Prostate gland (tissue), 2 donors: ENCODE data around the gene POLR3E. TPM values are rescaled to one million over a fixed set of nuclear protein-coding genes. Genes with fewer than 3 reads are reported as not detected.

ENCODE experiments used
- DNase-seq: peaks from one replicate; pipeline ENCODE4 v3.0.0-alpha.2; 2019; ENCODE audit warnings: low spot score
- H3K27ac ChIP-seq, 2 donors: fragments of 200-600 bp; sonication (generic); 2 replicates each; pipeline ENCODE4 v1.5.1; 2017 to 2019
- H3K27me3 ChIP-seq: fragments of 200-600 bp; sonication (generic); replicated peaks from 2 replicates; pipeline ENCODE4 v1.5.1; 2019; ENCODE audit not compliant: insufficient read depth
- H3K36me3 ChIP-seq, 2 donors: fragments of 200-600 bp; sonication (generic); 1 replicate in 1 of 2; 2 replicates in 1 of 2; pipeline versions ENCODE4 v1.5.1 to v1.8.1; 2017 to 2019
- H3K4me1 ChIP-seq: fragments of 200-600 bp; sonication (generic); replicated peaks from 2 replicates; pipeline ENCODE4 v1.5.1; 2019
- H3K4me3 ChIP-seq, 2 donors: fragments of 200-600 bp; sonication (generic); 2 replicates each; pipeline ENCODE4 v1.5.1; 2017 to 2019
- H3K9me3 ChIP-seq: fragments of 200-600 bp; sonication (generic); 2 replicates; pipeline ENCODE4 v1.5.1; 2017
- POLR2A ChIP-seq: fragments of 450-650 bp; IDR thresholded peaks from one replicate; pipeline ENCODE4 v1.6.1; 2016; ENCODE audit warnings: antibody characterized with exemption, mild to moderate bottlenecking
- POLR2AphosphoS5 ChIP-seq: sonication (generic); formaldehyde crosslinking; IDR thresholded peaks from one replicate; pipeline ENCODE4 v1.6.1; 2017; ENCODE audit warnings: antibody characterized with exemption
- WGBS: methylation state at CpG from one replicate; pipeline ENCODE4 v1.1.5; 2018; 5-methylcytosine and 5-hydroxymethylcytosine counted together
- intact Hi-C: fragments of 100-400 bp; cut with DNase I; formaldehyde crosslinking; loops from one replicate; pipeline ENCODE4 v1.14.2; 2022
- total RNA-seq, 2 donors: library from RNA; depleted of rRNA; stranded (reverse); fragments of >200 nt; gene quantifications; one replicate each; pipeline ENCODE4 v1.1.0, GENCODE V29; 2016
- TF ChIP-seq, protein P1 (sequence below), 4 experiments: fragments of 200-600 bp in 2 of 4; fragments of 450-650 bp in 2 of 4; sonication (generic) in 2 of 4; IDR thresholded peaks; 1 replicate in 3 of 4; 2 replicates in 1 of 4; pipeline ENCODE4 v1.5.1; 2016 to 2019; ENCODE audit warnings: antibody characterized with exemption in 4 of 4, mild to moderate bottlenecking in 2 of 4, moderate library complexity in 2 of 4

Gene POLR3E
- total RNA-seq, 2 donors from 2014 or later = 52.3 to 61.7 TPM

GRCh38 chr16:22337849-22338635 lies 40.8 kb downstream of the POLR3E start:
- H3K27ac ChIP-seq = no peak overlapping the region
- 97% methylated on average over 4 of the region's 4 CpGs for WGBS
- H3K4me1 ChIP-seq = no peaks in the 10 kb centered on the region
- no peaks in the 10 kb centered on the region for H3K9me3 ChIP-seq
- no peak for DNase-seq
- H3K4me3 ChIP-seq = no peak overlapping the region
- H3K36me3 ChIP-seq = peaks cover 6% of the 10 kb centered on the region in 2 donors
- intact Hi-C loops = no loop called here
- TF ChIP-seq, protein P1, sequence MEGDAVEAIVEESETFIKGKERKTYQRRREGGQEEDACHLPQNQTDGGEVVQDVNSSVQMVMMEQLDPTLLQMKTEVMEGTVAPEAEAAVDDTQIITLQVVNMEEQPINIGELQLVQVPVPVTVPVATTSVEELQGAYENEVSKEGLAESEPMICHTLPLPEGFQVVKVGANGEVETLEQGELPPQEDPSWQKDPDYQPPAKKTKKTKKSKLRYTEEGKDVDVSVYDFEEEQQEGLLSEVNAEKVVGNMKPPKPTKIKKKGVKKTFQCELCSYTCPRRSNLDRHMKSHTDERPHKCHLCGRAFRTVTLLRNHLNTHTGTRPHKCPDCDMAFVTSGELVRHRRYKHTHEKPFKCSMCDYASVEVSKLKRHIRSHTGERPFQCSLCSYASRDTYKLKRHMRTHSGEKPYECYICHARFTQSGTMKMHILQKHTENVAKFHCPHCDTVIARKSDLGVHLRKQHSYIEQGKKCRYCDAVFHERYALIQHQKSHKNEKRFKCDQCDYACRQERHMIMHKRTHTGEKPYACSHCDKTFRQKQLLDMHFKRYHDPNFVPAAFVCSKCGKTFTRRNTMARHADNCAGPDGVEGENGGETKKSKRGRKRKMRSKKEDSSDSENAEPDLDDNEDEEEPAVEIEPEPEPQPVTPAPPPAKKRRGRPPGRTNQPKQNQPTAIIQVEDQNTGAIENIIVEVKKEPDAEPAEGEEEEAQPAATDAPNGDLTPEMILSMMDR (IDR thresholded peaks at IDR 0.05) = no peak
- no peak for TF ChIP-seq POLR2AphosphoS5
- TF ChIP-seq POLR2A = no peak
- no peaks in the 10 kb centered on the region for H3K27me3 ChIP-seq

DNA sequence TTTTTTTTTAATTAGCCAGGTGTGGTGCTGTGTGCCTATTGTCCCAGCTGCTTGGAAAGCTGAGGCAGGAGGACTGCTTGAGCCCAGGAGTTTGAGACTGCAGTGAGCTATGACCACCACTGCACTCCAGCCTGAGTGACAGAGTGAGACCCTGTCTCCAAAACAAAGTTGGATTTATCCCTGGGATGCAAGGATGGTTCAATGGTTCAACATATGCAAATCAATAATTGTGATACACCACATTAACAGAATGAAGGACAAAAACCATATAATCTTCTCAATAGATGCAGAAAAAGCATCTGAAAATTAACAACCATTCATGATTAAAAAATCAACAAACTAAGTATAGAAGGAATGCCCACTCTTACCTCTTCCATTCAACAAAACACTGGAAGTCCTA lies 43.7 kb downstream of the POLR3E start:
- H3K27me3 ChIP-seq = no peaks in the 10 kb centered on the region
- TF ChIP-seq, protein P1 (IDR thresholded peaks at IDR 0.05) = no peak
- TF ChIP-seq POLR2A (no peak), POLR2AphosphoS5 (no peak)
- no peak for DNase-seq
- no peak overlapping the region for H3K4me3 ChIP-seq
- intact Hi-C loops = no loop called here
- no peak overlapping the region for H3K27ac ChIP-seq
- H3K9me3 ChIP-seq = no peaks in the 10 kb centered on the region
- no peaks in the 10 kb centered on the region for H3K4me1 ChIP-seq
- H3K36me3 ChIP-seq = no peaks in the 10 kb centered on the region

- TF ChIP-seq POLR2A (no peak), POLR2AphosphoS5 (no peak)
- TF ChIP-seq, protein P1 (IDR thresholded peaks at IDR 0.05) = no peak
- DNase-seq = no peak
- no peak overlapping the region for H3K27ac ChIP-seq
- H3K4me1 ChIP-seq = no peaks in the 10 kb centered on the region
- no peaks in the 10 kb centered on the region for H3K9me3 ChIP-seq
- H3K36me3 ChIP-seq = no peaks in the 10 kb centered on the region
- no peak overlapping the region for H3K4me3 ChIP-seq
- H3K27me3 ChIP-seq = no peaks in the 10 kb centered on the region
- WGBS = 100% methylated on average over 2 of the region's 2 CpGs
- intact Hi-C loops = no loop called here
Measured at GRCh38 chr16:22342082-22342481, 44.9 kb downstream of the POLR3E start.

- WGBS = 70% methylated on average over 9 of the region's 9 CpGs
- H3K4me3 ChIP-seq = no peak overlapping the region
- no peak for DNase-seq
- no peaks in the 10 kb centered on the region for H3K36me3 ChIP-seq
- H3K27ac ChIP-seq = peak overlapping the region in 1 of 2 donors; percentile 5
- no peaks in the 10 kb centered on the region for H3K4me1 ChIP-seq
- intact Hi-C loops = no loop called here
- H3K9me3 ChIP-seq = no peaks in the 10 kb centered on the region
- H3K27me3 ChIP-seq = no peaks in the 10 kb centered on the region
- TF ChIP-seq, protein P1 (IDR thresholded peaks at IDR 0.05) = no peak
- TF ChIP-seq POLR2A (no peak), POLR2AphosphoS5 (no peak)
Measured at GRCh38 chr16:22346483-22346882, 49.3 kb downstream of the POLR3E start.
